ENCODE results near the gene SPAG8.

SPAG8 gene, protein sequence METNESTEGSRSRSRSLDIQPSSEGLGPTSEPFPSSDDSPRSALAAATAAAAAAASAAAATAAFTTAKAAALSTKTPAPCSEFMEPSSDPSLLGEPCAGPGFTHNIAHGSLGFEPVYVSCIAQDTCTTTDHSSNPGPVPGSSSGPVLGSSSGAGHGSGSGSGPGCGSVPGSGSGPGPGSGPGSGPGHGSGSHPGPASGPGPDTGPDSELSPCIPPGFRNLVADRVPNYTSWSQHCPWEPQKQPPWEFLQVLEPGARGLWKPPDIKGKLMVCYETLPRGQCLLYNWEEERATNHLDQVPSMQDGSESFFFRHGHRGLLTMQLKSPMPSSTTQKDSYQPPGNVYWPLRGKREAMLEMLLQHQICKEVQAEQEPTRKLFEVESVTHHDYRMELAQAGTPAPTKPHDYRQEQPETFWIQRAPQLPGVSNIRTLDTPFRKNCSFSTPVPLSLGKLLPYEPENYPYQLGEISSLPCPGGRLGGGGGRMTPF

GRCh38 chr9:35812025-35812602 is at the start of gene SPAG8:
TSS of gene SPAG8 (minus strand) at chr9:35812262. CDS start at chr9:35812147, 115 bp downstream.
- peak; percentile 90 for DNase-seq (ENCODE audit: low read depth)

DNA sequence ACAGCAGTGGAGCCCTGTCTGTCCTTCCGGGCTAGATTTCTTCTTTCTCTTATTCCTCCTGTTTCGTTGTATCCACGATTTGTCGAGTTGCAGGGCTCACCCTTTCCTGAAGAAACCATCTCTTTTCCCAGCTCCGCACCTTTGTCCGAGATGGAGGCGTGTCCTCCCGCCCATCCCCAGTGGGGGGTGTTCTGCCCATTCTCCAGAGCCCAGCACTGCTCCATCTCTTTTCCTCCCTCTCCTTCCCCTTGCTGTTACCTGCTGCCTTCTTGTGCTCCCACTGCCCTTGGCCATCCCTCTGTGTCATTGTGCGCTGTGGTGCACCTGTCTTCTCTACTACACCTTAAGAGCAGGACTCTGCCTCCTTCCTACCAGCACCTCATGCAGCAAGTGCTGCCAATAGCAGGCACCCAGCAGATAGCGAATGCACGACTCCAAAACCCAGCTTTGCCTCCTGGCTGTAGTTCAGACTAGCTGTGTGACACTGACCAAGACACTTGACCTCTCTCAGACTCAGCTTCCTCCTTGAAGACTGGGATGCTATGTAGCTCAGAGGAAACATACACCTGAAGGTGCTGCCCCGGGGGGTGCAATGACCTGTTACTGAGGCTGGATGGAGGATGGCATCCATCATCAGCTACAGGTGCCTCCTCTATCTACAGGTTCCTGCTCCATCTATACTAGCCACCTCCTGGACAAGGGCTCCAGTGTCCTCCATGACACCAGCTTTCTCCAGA is 49.3 kb upstream of the SPAG8 start:
- no peak for DNase-seq (ENCODE audit: low read depth)

- no peak for DNase-seq (ENCODE audit: low read depth)
Measured at GRCh38 chr9:35859990-35860339, 47.9 kb upstream of the SPAG8 start.

DNA sequence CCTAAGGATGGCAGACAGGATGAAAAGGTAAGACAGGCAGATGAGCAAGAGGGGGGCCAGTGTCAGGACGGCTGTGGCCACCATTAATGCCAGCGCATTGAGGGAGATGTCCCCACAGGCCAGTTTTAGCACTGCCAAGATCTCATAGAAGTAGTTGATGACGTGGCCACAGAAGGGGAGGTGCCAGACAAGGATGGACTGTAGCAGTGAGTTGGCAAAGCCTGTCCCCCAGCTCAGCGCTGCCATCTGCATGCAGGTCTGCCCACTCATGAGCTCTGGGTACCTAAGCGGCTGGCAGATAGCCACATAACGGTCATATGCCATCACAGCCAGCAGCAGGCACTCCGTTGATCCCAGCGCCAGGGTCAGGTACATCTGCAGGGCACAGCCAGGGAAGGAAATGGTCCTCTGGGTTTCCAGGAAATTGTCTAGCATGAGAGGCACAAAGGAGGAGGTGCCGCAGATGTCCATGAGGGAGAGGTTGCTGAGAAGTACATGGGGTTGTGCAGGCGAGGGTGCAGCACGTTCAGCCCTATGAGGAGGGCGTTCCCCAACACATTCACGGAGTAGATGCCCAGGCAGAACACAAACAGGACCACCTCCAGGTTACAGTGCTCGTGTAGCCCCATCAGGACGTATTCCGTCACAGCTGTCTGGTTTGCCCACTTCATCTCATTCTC is 47.4 kb upstream of the SPAG8 start:
- DNase-seq (ENCODE audit: low read depth) = no peak

GRCh38 chr9:35858458-35858857 is 46.4 kb upstream of the SPAG8 start:
- no peak for DNase-seq (ENCODE audit: low read depth)

DNA sequence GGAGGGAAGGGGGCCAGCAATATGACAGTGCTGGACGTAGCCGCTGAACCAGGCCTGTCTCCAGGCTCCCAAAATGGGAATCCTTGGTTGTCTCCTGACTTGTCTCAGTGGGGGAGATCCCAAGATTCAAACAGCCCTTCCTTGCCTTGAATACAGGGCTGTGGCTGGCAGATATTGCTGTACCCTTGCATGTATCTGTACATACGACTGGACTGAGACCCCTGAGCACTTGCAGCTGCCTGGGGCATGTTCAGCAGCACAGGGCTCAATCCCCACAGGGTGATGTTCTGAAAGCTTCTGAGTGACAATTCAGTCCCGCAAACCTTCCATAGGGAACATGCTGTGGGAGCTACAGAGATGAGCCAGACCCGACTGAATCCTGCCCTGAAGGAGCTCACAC is 44.8 kb upstream of the SPAG8 start:
- DNase-seq (ENCODE audit: low read depth) = no peak

- no peak for DNase-seq (ENCODE audit: low read depth)
Measured at GRCh38 chr9:35856206-35856605, 44.1 kb upstream of the SPAG8 start.

DNA sequence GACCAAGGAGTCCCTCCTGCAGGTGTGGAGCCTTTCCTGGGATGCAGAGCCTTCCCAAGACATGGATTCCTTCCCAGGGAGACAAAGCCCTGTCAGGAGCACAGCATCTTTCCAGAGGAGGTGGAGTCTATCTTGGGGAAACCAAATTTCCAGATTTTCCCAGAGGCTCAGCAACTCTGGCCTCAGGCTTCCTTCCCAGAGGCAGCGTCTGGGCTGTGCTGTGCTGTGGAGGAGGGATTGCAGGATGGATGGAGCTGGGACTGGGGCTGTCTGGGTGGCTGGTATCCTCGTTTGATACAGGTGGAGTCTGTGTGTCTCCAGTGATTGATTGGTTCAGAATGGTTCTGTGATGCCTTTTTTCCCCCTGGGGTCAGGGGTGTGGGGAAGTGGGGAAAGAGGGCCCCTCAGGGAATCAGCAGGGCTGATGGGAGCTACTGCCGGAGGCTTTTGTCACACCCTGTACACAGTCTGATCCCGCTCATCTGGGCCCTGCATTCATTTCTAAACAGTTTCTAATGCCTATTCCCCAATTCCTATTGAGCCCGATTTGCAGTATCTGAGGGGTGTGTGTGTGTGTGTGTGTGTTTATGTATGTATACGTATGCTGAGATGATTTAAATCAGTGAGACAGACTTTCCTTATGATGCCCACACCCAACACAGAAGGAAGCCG is 42.2 kb upstream of the SPAG8 start:
- DNase-seq (ENCODE audit: low read depth) = no peak

GRCh38 chr9:35852876-35853865 is 41.1 kb upstream of the SPAG8 start:
- no peak for DNase-seq (ENCODE audit: low read depth)

DNA sequence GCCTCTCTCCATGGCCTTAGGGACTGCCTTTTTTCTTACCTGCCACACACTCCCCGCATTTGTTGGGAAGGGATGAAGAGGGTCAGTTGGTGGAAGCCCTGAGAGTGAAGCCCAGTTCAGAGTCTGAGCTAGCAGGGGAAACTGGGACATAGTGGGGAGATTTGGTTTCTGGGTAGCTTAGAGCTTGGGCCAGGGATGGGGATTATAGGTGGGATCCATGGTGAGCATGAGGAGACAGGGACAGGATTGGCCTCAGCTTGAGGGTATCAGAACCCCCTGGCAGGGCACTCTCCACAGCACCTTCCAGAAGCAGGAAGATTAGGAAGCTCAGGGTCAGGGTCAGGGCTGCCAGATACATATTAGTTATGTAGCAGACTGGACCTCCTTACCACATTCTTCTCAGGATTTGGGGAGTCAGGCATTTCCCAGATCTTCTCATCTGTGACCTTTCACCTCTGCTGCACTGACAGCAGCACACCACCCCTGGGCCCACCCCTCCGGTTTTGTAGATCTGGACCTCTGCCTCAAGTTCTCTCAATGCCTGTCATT is 40.3 kb upstream of the SPAG8 start:
- no peak for DNase-seq (ENCODE audit: low read depth)

DNA sequence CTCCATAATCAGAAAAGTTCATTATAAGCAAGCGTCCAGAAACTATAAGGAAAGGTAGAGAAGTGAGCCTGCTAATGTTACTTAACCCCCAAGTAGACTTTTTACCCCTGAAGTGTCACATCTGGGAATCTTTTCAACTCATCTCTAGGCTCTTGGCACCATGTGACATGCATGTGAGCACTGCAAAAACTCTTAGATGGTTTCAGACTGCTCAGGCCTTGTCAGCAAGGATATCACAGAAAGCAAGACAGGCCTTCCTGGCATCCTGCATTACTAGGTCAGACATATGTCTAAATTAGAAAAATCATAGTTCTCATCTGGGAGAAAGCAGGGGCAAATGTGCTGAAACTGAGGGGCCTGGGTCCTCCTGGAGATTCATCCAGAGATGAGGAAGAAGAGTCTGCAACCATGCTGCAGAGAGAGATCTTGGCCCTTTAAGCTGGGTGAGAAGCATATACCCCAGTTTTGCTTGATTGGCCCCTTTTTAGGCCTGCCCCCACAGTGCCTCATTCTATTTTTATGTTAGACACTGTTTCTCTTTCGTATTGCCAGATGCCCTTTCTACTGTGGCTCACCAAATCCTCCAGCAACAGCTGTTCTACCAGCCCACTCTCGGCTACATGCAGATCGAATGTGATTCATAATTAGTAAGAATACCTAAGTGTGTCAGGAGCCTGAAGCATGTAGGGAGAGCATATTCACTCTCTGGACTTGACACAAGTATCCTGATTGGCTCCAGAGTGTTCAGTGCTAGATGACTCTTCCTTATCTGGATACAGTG is 35.9 kb upstream of the SPAG8 start:
- DNase-seq (ENCODE audit: low read depth) = no peak

DNA sequence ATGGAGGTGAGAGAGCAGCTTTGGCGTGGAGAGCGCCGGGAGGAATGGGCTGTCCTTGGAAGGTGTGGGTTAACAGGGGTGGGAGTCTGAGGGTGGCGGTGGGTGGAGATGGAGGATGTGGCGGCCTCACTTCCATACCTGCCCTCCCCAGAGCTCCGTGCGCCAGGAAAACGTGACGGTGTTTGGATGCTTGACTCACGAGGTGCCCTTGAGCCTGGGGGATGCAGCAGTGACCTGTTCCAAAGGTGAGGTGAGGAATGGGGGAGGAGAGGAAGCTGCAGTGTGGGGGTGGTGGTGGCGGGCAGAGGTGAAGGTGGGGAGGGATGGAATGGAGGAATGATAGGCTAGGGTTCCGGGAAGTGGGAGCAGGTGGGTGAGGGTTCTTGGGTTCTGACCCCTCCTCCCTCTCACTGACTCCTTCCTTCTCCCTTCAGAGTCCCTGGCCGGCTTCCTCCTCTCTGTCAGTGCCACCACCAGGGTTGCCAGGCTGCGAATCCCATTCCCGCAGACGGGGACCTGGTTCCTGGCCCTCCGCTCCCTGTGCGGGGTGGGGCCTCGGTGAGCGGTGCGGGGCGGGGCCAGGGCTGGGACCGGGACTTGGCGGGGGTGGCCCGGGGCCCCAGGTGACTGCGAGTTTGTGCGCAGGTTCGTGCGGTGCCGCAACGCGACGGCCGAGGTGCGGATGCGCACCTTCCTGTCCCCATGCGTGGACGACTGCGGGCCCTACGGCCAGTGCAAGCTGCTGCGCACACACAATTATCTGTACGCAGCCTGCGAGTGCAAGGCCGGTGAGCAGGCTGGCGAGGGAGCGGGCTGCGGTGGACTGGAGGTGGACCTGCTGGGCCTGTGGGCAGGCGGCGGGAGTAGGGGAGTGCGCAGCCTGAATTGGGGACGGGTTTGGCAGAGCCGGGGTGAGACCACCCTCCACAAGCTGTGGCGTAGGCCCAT is 34.0 kb upstream of the SPAG8 start:
- DNase-seq (ENCODE audit: low read depth) = no peak

DNA sequence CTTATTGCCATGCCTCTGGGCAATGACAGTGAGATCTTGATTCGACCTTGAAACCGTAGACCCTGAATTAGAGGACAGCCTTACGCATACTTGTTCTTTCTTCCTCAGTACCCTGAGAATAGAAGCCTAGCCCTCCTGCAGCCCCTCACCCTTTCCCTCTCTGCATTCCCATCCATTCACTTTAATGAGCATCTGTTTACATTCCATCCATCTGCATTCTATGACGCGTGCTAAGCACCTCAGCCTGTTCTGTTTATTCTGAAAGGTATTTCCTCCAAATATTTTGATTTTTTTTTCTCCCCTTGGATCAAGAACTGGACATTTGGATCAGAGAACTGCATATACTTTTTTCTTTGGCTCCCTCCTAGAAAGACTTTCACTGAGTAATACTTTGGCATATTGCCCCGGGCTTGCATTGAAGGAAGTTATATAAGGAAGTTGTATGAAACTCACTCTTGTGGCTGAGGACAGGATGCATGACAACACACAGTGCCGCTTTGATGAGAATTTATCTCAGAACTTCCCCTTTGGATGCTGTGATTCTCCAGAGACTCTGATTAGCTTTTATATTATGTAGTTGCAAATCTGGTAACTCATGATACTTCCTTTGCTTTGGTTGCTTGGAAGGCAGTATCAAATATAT is 32.7 kb upstream of the SPAG8 start:
- no peak for DNase-seq (ENCODE audit: low read depth)

DNA sequence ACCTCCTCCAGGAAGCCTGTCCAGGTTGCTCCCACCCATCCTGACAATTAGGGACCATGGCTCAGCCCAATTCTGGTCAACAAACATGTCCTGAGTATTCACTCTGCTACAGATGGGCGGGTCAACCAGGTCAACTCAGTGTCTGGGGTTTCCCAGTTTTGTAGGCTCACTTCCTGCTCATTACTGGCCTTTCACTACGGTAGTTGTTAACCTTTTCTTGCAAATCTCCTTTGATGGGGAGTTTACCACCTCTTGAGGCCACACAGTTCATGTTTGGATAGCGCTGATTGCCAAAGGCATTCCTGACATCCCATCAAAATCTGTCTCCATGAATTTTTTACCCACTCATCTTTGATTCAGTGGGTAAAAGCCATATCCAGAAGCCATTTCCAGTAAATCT is 30.7 kb upstream of the SPAG8 start:
- DNase-seq (ENCODE audit: low read depth) = no peak

GRCh38 chr9:35842020-35842745 is 30.1 kb upstream of the SPAG8 start:
- no peak for DNase-seq (ENCODE audit: low read depth)

DNA sequence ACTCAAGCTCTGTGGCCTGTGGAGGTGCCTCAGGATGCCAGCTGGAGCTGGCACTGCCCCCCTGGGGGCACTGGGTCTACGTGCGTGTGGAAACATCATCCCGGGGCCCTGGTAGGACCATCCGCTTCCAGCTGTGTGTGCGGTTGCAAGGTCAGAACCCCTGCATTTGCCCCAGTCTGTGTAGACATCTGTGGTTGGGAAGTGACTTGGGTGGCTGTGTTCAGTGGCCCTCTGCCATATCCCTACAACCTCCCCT is 29.5 kb upstream of the SPAG8 start:
- DNase-seq (ENCODE audit: low read depth) = no peak

DNA sequence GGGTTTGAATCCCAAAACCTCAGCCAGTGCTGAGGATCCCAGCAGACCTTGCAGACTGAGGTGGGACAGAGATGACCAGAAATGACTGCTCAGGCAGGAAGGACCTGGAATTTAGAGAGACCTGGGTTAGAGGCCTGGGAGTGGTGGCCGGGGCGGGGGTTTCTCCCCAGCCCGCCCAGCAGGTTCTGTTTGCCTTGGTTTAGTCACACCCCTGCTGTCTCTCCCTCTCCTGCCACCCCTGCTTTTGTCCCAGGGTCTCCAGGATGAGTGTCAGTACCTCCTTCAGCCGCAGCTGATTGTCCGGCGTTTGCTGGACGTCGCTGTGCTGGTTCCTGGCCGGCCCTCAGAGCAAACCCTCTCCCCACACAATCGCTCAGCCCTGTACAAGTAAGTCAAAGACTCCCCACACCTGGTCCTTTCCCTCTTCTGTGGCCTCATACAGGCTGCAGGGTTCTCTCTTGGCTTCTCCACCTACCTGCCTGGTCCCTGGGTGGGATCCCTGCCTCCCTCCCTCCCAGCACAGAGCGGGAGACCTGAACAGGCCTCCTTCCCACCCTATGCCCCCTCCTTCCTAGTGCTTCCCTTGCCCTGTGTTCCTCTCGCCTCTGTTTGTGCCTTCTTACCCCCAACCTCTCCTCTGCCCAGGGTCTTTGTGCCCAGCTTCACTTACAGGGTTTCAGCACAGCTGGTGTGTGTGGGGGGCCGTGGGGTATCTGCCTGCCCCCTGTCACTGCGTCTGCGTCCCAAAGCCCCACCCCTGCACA is 29.0 kb upstream of the SPAG8 start:
- no peak for DNase-seq (ENCODE audit: low read depth)
